Keratinocyte (primary cell): ENCODE measurements around the gene LIM2. TPM values are rescaled to one million over a fixed set of nuclear protein-coding genes. Genes with fewer than 3 reads are reported as not detected.

Experiments
- DNase-seq: peaks from one replicate; pipeline ENCODE4 v3.0.0-alpha.2; 2011; ENCODE audit warnings: low read depth, missing footprints, low spot score
- FAIRE-seq: peaks from 2 replicates; lab custom pipeline; 2011; peaks lifted over from hg19 to GRCh38; lab: Jason Lieb, UNC
- H2AFZ ChIP-seq: 2 replicates; pipeline ENCODE4 v1.6.0; 2012; ENCODE audit warnings: low read length, control low read depth, inconsistent platforms; ENCODE audit not compliant: control insufficient read depth
- H3K27ac ChIP-seq: 2 replicates; pipeline ENCODE4 v1.5.1; 2011; ENCODE audit warnings: low read length; ENCODE audit not compliant: control insufficient read depth, insufficient read depth
- H3K27me3 ChIP-seq: 3 replicates; pipeline ENCODE4 v1.6.0; 2011; ENCODE audit warnings: low read length; ENCODE audit not compliant: control insufficient read depth, insufficient read depth; ENCODE audit errors: extremely low read depth
- H3K36me3 ChIP-seq, 2 experiments: 2 replicates in 1 of 2; 3 replicates in 1 of 2; pipeline ENCODE4 v1.5.1; 2011; ENCODE audit warnings: low read length in 2 of 2, mild to moderate bottlenecking in 1 of 2; ENCODE audit not compliant: control insufficient read depth in 2 of 2, insufficient read depth in 2 of 2; ENCODE audit errors: extremely low read depth in 1 of 2
- H3K4me1 ChIP-seq: 3 replicates; pipeline ENCODE4 v1.5.1; 2011; ENCODE audit warnings: low read length; ENCODE audit not compliant: control insufficient read depth, insufficient read depth; ENCODE audit errors: extremely low read depth
- H3K4me2 ChIP-seq: 3 replicates; pipeline ENCODE4 v1.6.0; 2011; ENCODE audit warnings: low read depth, low read length; ENCODE audit not compliant: control insufficient read depth, insufficient read depth; ENCODE audit errors: extremely low read depth
- H3K4me3 ChIP-seq, 3 experiments: fragments of 200-600 bp in 1 of 3; sonication (generic) in 1 of 3; 2 replicates in 2 of 3; 3 replicates in 1 of 3; pipeline ENCODE4 v1.5.1; 2011 to 2016; ENCODE audit warnings: low read length in 3 of 3, mild to moderate bottlenecking in 3 of 3, control low read depth in 2 of 3, inconsistent platforms in 1 of 3, low read depth in 1 of 3, mixed read lengths in 1 of 3, mixed run types in 1 of 3, moderate library complexity in 1 of 3; ENCODE audit not compliant: control insufficient read depth in 2 of 3, insufficient read depth in 2 of 3; ENCODE audit errors: extremely low read depth in 1 of 3
- H3K79me2 ChIP-seq: 2 replicates; pipeline ENCODE4 v1.6.0; 2012; ENCODE audit warnings: low read length; ENCODE audit not compliant: control insufficient read depth, insufficient read depth
- H3K9ac ChIP-seq: 3 replicates; pipeline ENCODE4 v1.6.0; 2011; ENCODE audit warnings: low read length; ENCODE audit not compliant: control insufficient read depth, insufficient read depth; ENCODE audit errors: extremely low read depth
- H3K9me1 ChIP-seq: 3 replicates; pipeline ENCODE4 v1.6.0; 2011; ENCODE audit warnings: low read length; ENCODE audit not compliant: control insufficient read depth, insufficient read depth; ENCODE audit errors: extremely low read depth
- H3K9me3 ChIP-seq: 2 replicates; pipeline ENCODE4 v1.5.1; 2012; ENCODE audit warnings: low read depth, low read length; ENCODE audit not compliant: control insufficient read depth
- H4K20me1 ChIP-seq: 3 replicates; pipeline ENCODE4 v1.6.0; 2011; ENCODE audit warnings: low read length; ENCODE audit not compliant: control insufficient read depth, insufficient read depth; ENCODE audit errors: extremely low read depth
- CTCF ChIP-seq, 3 experiments: IDR thresholded peaks in 1 of 3; conservative IDR thresholded peaks in 1 of 3; optimal IDR thresholded peaks in 1 of 3; 2 replicates in 2 of 3; 3 replicates in 1 of 3; pipeline versions ENCODE3 to v1.5.1; 2011; ENCODE audit warnings: low read length in 3 of 3, mild to moderate bottlenecking in 3 of 3, moderate library complexity in 2 of 3, control low read depth in 1 of 3, inconsistent platforms in 1 of 3; ENCODE audit not compliant: insufficient read depth in 2 of 3; ENCODE audit errors: extremely low read depth in 1 of 3
- EZH2 ChIP-seq: IDR thresholded peaks from one replicate; pipeline ENCODE4 v1.6.1; 2012; ENCODE audit warnings: inconsistent platforms, mild to moderate bottlenecking, low read length, moderate library complexity
- dilution Hi-C: fragments of 300-500 bp; cut with MboI; formaldehyde crosslinking; loops from one replicate; pipeline ENCODE4 v1.7.0; 2020; ENCODE audit warnings: low sequenced_read_pairs; ENCODE audit not compliant: extremely low pct_ligation_motif_present
- polyA plus RNA-seq, 5 experiments: library from polyadenylated mRNA; depleted of rRNA in 3 of 5; stranded (reverse) in 3 of 5; stranded (forward) in 1 of 5; unstranded in 1 of 5; fragments of >200 nt; gene quantifications; 1 replicate in 1 of 5; 2 replicates in 3 of 5; 3 replicates in 1 of 5; pipeline versions ENCODE4 v1.2.1 to v1.2.3, GENCODE V29; 2011 to 2012; ENCODE audit warnings: missing spikeins in 2 of 5, low read depth in 1 of 5, low replicate concordance in 1 of 5

The LIM2 gene
- polyA plus RNA-seq, 1 donor (not counting 4 experiments of a cell fraction or from before 2014, with no cell fraction given): not detected

- no peak for FAIRE-seq
- no peaks in the 10 kb centered on the region for H3K27me3 ChIP-seq
- no peaks in the 10 kb centered on the region for H3K9me1 ChIP-seq
- H3K9ac ChIP-seq: no peak overlapping the region
- H3K9me3 ChIP-seq: no peaks in the 10 kb centered on the region
- H3K36me3 ChIP-seq: no peaks in the 10 kb centered on the region
- no peak for DNase-seq
- no peak for TF ChIP-seq EZH2
- no peak for TF ChIP-seq CTCF (optimal IDR thresholded peaks at IDR 0.05 in 1 of 3, IDR thresholded peaks at IDR 0.05 in 1 of 3, conservative IDR thresholded peaks at IDR 0.05 in 1 of 3; ENCODE audit: extremely low read depth in 1 of 3, insufficient read depth in 2 of 3, low read length in 3 of 3)
- no peaks in the 10 kb centered on the region for H3K4me1 ChIP-seq
- no peak overlapping the region for H3K4me2 ChIP-seq
- no peak overlapping the region for H2AFZ ChIP-seq
- no peak overlapping the region for H3K27ac ChIP-seq
- H4K20me1 ChIP-seq: no peaks in the 10 kb centered on the region
- dilution Hi-C loops: no loop called here
- no peaks in the 10 kb centered on the region for H3K79me2 ChIP-seq
- no peak overlapping the region for H3K4me3 ChIP-seq
Measured at GRCh38 chr19:51430221-51430620, 42.4 kb upstream of the LIM2 start.

- Histone ChIP-seq H3K4me3 (no peak overlapping the region), H3K9me1 (no peaks in the 10 kb centered on the region), H3K4me2 (no peak overlapping the region), H3K9ac (no peak overlapping the region), H3K9me3 (no peaks in the 10 kb centered on the region), H3K27me3 (no peaks in the 10 kb centered on the region), H3K79me2 (no peaks in the 10 kb centered on the region), H2AFZ (no peak overlapping the region), H4K20me1 (no peaks in the 10 kb centered on the region), H3K36me3 (no peaks in the 10 kb centered on the region), H3K27ac (no peak overlapping the region), H3K4me1 (no peaks in the 10 kb centered on the region)
- dilution Hi-C loops: no loop called here
- DNase-seq (no peak), FAIRE-seq (no peak)
- TF ChIP-seq CTCF (optimal IDR thresholded peaks at IDR 0.05 in 1 of 3, IDR thresholded peaks at IDR 0.05 in 1 of 3, conservative IDR thresholded peaks at IDR 0.05 in 1 of 3; ENCODE audit: extremely low read depth in 1 of 3, insufficient read depth in 2 of 3, low read length in 3 of 3) (no peak), EZH2 (no peak)
Measured at GRCh38 chr19:51427201-51427600, 39.4 kb upstream of the LIM2 start.
